ENCODE measurements around the gene LIFR. TPM values are rescaled to one million over a fixed set of nuclear protein-coding genes. Genes with fewer than 3 reads are reported as not detected.

LIFR gene
- total and polyA plus RNA-seq, 2 of the 4 experiments (the other 2 are of a cell fraction): 1.9 to 10.4 TPM

DNA sequence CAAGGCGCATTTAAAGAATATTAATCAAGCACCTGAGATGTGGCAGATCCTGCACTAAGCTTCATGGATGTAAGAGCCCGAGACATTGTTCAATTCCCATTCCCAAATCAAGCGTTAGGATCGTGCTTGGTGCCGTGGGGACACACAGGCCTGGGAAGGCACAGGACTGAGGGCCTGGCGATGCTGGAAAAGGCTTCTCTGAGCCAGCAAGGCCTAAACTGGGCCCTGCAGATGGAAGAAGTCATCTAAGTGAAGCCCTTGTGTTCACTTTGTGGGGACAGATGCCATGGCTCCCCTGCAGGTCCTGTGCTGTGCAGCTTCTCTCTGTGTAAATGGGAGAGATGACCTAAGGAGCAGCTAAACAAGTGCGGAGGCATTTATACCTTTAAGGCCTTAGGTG, 83.9 kb downstream of the LIFR start:
- Histone ChIP-seq H2AFZ (replicated peaks; ENCODE audit: low read length, poor library complexity) (no peak overlapping the region), H3K36me3 (ENCODE audit: control insufficient read depth, insufficient read depth, low read length) (no peaks in the 10 kb centered on the region), H2BK120ac (ENCODE audit: low read depth, low read length) (no peak overlapping the region), H4K91ac (ENCODE audit: insufficient read depth, low read depth, low read length) (no peak overlapping the region), H3K4me1 (ENCODE audit: control insufficient read depth, insufficient read depth, low read length) (peaks cover 16% of the 10 kb centered on the region), H3K9ac (ENCODE audit: low read depth, low read length) (no peak overlapping the region), H3K4me3 (ENCODE audit: insufficient read depth, low read depth, low read length) (no peak overlapping the region), H3K18ac (ENCODE audit: low read depth, low read length) (no peak overlapping the region), H2BK5ac (ENCODE audit: low read depth, low read length, poor library complexity, severe bottlenecking) (no peak overlapping the region), H2AK9ac (replicated peaks; ENCODE audit: low read depth, low read length, poor library complexity) (no peak overlapping the region), H4K8ac (ENCODE audit: low read depth in 2 of 2, low read length in 2 of 2) (no peak overlapping the region), H2AK5ac (ENCODE audit: low read depth, low read length) (0 out of 2 replicates have a peak overlapping the region, but pooled peaks have one; percentile 20), H3K79me1 (ENCODE audit: low read depth in 1 of 2, low read length in 2 of 2) (peaks cover 0 to 4% of the 10 kb centered on the region in 2 experiments; a peak in 1 of 4 replicates), H3K27ac (ENCODE audit: insufficient read depth, low read length) (no peak overlapping the region), H3K27me3 (ENCODE audit: control insufficient read depth, insufficient read depth, low read length) (no peaks in the 10 kb centered on the region), H3K9me3 (ENCODE audit: control insufficient read depth, insufficient read depth, low read length) (no peaks in the 10 kb centered on the region), H3K4me2 (ENCODE audit: low read depth, low read length) (no peak overlapping the region), H3K56ac (ENCODE audit: extremely low read depth, insufficient read depth, low read length) (no peak overlapping the region), H3K23ac (ENCODE audit: low read depth, low read length) (no peak overlapping the region), H3K14ac (replicated peaks; ENCODE audit: low read depth, low read length) (no peak overlapping the region), H2BK20ac (ENCODE audit: low read depth, low read length) (no peak overlapping the region), H3K4ac (ENCODE audit: low read depth, low read length) (no peak overlapping the region), H4K5ac (ENCODE audit: low read depth, low read length) (no peak overlapping the region), H4K20me1 (ENCODE audit: insufficient read depth, low read length) (no peaks in the 10 kb centered on the region; the same call in 1 of the 2 replicates), H2BK15ac (ENCODE audit: low read depth, low read length) (no peak overlapping the region), H3K9me1 (ENCODE audit: insufficient read depth, low read length) (peaks cover 19% of the 10 kb centered on the region)
- TF ChIP-seq MAZ (IDR thresholded peaks at IDR 0.05; ENCODE audit: borderline replicate concordance, low read depth, low read length): no peak
- no peak for TF ChIP-seq RFX5 (IDR thresholded peaks at IDR 0.05; ENCODE audit: low read depth, low read length)
- no peak for TF ChIP-seq POLR2A (IDR thresholded peaks at IDR 0.05; ENCODE audit: low read depth, low read length)
- TF ChIP-seq CEBPB (IDR thresholded peaks at IDR 0.05; ENCODE audit: low read depth, low read length): no peak
- TF ChIP-seq CHD1 (IDR thresholded peaks at IDR 0.05; ENCODE audit: low read depth, low read length): no peak
- TF ChIP-seq SMC3 (IDR thresholded peaks at IDR 0.05; ENCODE audit: low read depth, low read length): no peak
- TF ChIP-seq NFE2L2 (IDR thresholded peaks at IDR 0.05; ENCODE audit: low read depth, low read length): no peak
- no peak for TF ChIP-seq RAD21 (IDR thresholded peaks at IDR 0.05; ENCODE audit: low read length)
- TF ChIP-seq FOS (IDR thresholded peaks at IDR 0.05; ENCODE audit: low read depth, low read length): no peak
- no peak for TF ChIP-seq RCOR1 (IDR thresholded peaks at IDR 0.05; ENCODE audit: insufficient replicate concordance, low read length)
- no peak for TF ChIP-seq BHLHE40 (IDR thresholded peaks at IDR 0.05; ENCODE audit: low read depth, low read length)
- TF ChIP-seq, protein P1, sequence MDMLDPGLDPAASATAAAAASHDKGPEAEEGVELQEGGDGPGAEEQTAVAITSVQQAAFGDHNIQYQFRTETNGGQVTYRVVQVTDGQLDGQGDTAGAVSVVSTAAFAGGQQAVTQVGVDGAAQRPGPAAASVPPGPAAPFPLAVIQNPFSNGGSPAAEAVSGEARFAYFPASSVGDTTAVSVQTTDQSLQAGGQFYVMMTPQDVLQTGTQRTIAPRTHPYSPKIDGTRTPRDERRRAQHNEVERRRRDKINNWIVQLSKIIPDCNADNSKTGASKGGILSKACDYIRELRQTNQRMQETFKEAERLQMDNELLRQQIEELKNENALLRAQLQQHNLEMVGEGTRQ (IDR thresholded peaks at IDR 0.05; ENCODE audit: low read depth, low read length): no peak
- no peak for TF ChIP-seq CTCF (conservative IDR thresholded peaks at IDR 0.05; ENCODE audit: low read depth, low read length)
- TF ChIP-seq MAFK (IDR thresholded peaks at IDR 0.05; ENCODE audit: low read depth, low read length): no peak
- no peak for TF ChIP-seq MXI1 (IDR thresholded peaks at IDR 0.05; ENCODE audit: borderline replicate concordance, low read depth, low read length)
- in situ Hi-C loops (cut with MboI; ENCODE audit: low sequenced_read_pairs): no loop called here
- ChIA-PET POLR2A (ENCODE audit: unreplicated experiment) (no interaction called here), CTCF (no interaction called here)
- ATAC-seq (ENCODE audit: low read depth) (no peak), DNase-seq (no peak)
- BruUV-seq (replicated peaks): no TSS peak
- dilution Hi-C loops (cut with HindIII; ENCODE audit: low sequenced_read_pairs, unreplicated experiment): no loop called here
- 94% methylated on average over 3 of the region's 7 CpGs; no CpG with 5 or more reads in 1 of the 2 experiments for WGBS, 2 experiments (ENCODE audit: extremely low coverage in 2 of 2, insufficient read length in 1 of 2)
- intact Hi-C loops (cut with micrococcal nuclease): no loop called here
